Pancreas (tissue), 10 donors: ENCODE measurements around the gene SLC1A1. TPM values are rescaled to one million over a fixed set of nuclear protein-coding genes. Genes with fewer than 3 reads are reported as not detected.
"Not testable (repeated sequence)": the region's sequence is repeated elsewhere in the genome, so short reads cannot be mapped to it uniquely, and the experiment has no call there.

Experiments used
- ATAC-seq, 4 donors: fragments of 200-7000 bp; cut with Tn5 transposase; one replicate each; pipeline versions ENCODE4 v1.8.0 to v1.9.1; 2020; ENCODE audit warnings: mild to moderate bottlenecking in 4 of 4, moderate library complexity in 4 of 4
- DNase-seq, 6 donors: peaks; one replicate each; pipeline ENCODE4 v3.0.0-alpha.2; 2020
- FAIRE-seq: peaks from 2 replicates; lab custom pipeline; 2012; peaks lifted over from hg19 to GRCh38; lab: Jason Lieb, UNC
- H3K27ac ChIP-seq, 4 donors: fragments of 200-600 bp; sonication (generic); 1 replicate in 3 of 4; 2 replicates in 1 of 4; pipeline versions ENCODE4 v1.5.0 to v1.8.0; 2020
- H3K27me3 ChIP-seq, 4 donors: fragments of 200-600 bp; one replicate each; pipeline ENCODE4 v1.8.0; 2021
- H3K36me3 ChIP-seq, 3 donors: fragments of 200-600 bp; sonication (generic) in 1 of 3; one replicate each; pipeline versions ENCODE4 v1.5.0 to v1.8.0; 2020 to 2021
- H3K4me1 ChIP-seq, 3 donors: fragments of 200-600 bp; one replicate each; pipeline ENCODE4 v1.8.0; 2021
- H3K4me3 ChIP-seq, 4 donors: fragments of 200-600 bp; sonication (generic) in 2 of 4; one replicate each; pipeline versions ENCODE4 v1.5.0 to v1.8.0; 2020 to 2021
- H3K9me3 ChIP-seq, 4 donors: fragments of 200-600 bp; one replicate each; pipeline ENCODE4 v1.8.0; 2021
- CTCF ChIP-seq, 4 donors: fragments of 200-600 bp; sonication (generic) in 3 of 4; IDR thresholded peaks; one replicate each; pipeline versions ENCODE4 v1.5.0 to v1.8.0; 2021; ENCODE audit warnings: antibody characterized with exemption in 4 of 4
- WGBS, 2 donors: extraction: QIAGEN DNeasy Blood & Tissue Kit; methylation state at CpG; one replicate each; pipeline ENCODE4 v1.1.7; 2013; 5-methylcytosine and 5-hydroxymethylcytosine counted together
- intact Hi-C, 3 donors: fragments of 100-400 bp; cut with DNase I; formaldehyde crosslinking; loops; one replicate each; pipeline versions ENCODE4 v1.11.1 to v1.14.2; 2022
- polyA plus RNA-seq, 2 donors: library from polyadenylated mRNA; stranded (reverse); fragments of 200-250 nt; gene quantifications; one replicate each; pipeline ENCODE4 v1.2.3, GENCODE V29; 2013
- total RNA-seq, 6 donors: library from RNA; stranded (reverse); fragmentation: NEBNext Ultra II Directional in 4 of 6; extraction: Animal tissue kit (Norgen Biotek cat#: 25700) in 4 of 6; gene quantifications; one replicate each; pipeline versions ENCODE4 v1.2.1 to v1.2.4, GENCODE V29; 2021 to 2023
- donor health status: healthy with polysubstance abuse.
- donor health status: DM: no; HTN: no; CAD: no; lungs with moderate emphysema.
- donor health status: DM: no; HTN: no; CAD: no.
- donor health status: control.
- donor health status: control.
- donor health status: Bipolar disorder and iron deficiency.
- donor health status: DM: yes; HTN: yes; CAD: no.
- donor health status: DM: no; HTN: no; CAD: no.
- donor health status: DM: no; HTN: no; CAD: no.
- donor health status: DM: yes; HTN: yes; CAD: no.

Gene SLC1A1
- total and polyA plus RNA-seq, 8 donors, result 1.3 to 4.9 (median 2.5) TPM

GRCh38 chr9:4538621-4539020 is 48.4 kb downstream of the SLC1A1 start:
- WGBS, 2 donors, result 51 to 65% methylated on average over 4 of the region's 4 CpGs
- Histone ChIP-seq H3K36me3 (no peaks in the 10 kb centered on the region), H3K9me3 (no peaks in the 10 kb centered on the region), H3K27ac (no peak overlapping the region), H3K4me1 (no peaks in the 10 kb centered on the region), H3K4me3 (no peak overlapping the region), H3K27me3 (no peaks in the 10 kb centered on the region)
- no peak for ATAC-seq
- no peak for TF ChIP-seq CTCF (IDR thresholded peaks at IDR 0.05)
- no peak for DNase-seq
- no peak for FAIRE-seq
- intact Hi-C loops, result no loop called here

GRCh38 chr9:4540425-4540824 is 50.2 kb downstream of the SLC1A1 start:
- WGBS, 2 donors, result 92 to 93% methylated on average over 8 of the region's 8 CpGs
- no peak for DNase-seq
- intact Hi-C loops, result no loop called here

GRCh38 chr9:4541281-4541680 is 51.0 kb downstream of the SLC1A1 start:
- 48 to 78% methylated on average over 3 of the region's 3 CpGs for WGBS, 2 donors

More at GRCh38 chr9:4540425-4540824, 50.2 kb downstream of the SLC1A1 start:
- Histone ChIP-seq H3K4me1 (no peaks in the 10 kb centered on the region), H3K27me3 (no peaks in the 10 kb centered on the region), H3K4me3 (no peak overlapping the region), H3K36me3 (no peaks in the 10 kb centered on the region), H3K9me3 (no peaks in the 10 kb centered on the region), H3K27ac (no peak overlapping the region)
- no peak for TF ChIP-seq CTCF (IDR thresholded peaks at IDR 0.05)
- no peak for ATAC-seq
- no peak for FAIRE-seq

GRCh38 chr9:4541856-4542255 is 51.6 kb downstream of the SLC1A1 start:
- ATAC-seq, result no peak
- Histone ChIP-seq H3K27ac (no peak overlapping the region), H3K4me3 (no peak overlapping the region), H3K4me1 (peaks cover 0 to 8% (median 0%) of the 10 kb centered on the region in 3 donors), H3K27me3 (no peaks in the 10 kb centered on the region), H3K9me3 (no peaks in the 10 kb centered on the region), H3K36me3 (no peaks in the 10 kb centered on the region)
- WGBS, 2 donors, result 53 to 62% methylated on average over 2 of the region's 2 CpGs
- no peak for FAIRE-seq
- no peak for DNase-seq
- intact Hi-C loops, result no loop called here
- TF ChIP-seq CTCF (IDR thresholded peaks at IDR 0.05), result no peak

More at GRCh38 chr9:4541281-4541680, 51.0 kb downstream of the SLC1A1 start:
- no peak for TF ChIP-seq CTCF (IDR thresholded peaks at IDR 0.05)
- Histone ChIP-seq H3K4me1 (peaks cover 0 to 3% (median 0%) of the 10 kb centered on the region in 3 donors), H3K9me3 (no peaks in the 10 kb centered on the region), H3K27me3 (no peaks in the 10 kb centered on the region), H3K27ac (no peak overlapping the region), H3K4me3 (no peak overlapping the region), H3K36me3 (no peaks in the 10 kb centered on the region)
- DNase-seq (no peak), FAIRE-seq (no peak), ATAC-seq (no peak)
- intact Hi-C loops, result no loop called here

GRCh38 chr9:4544714-4545113 is 54.4 kb downstream of the SLC1A1 start:
- WGBS, 2 donors, result 70 to 83% methylated on average over 5 of the region's 5 CpGs
- not testable (repeated sequence) for FAIRE-seq

More at GRCh38 chr9:4544714-4545113, 54.4 kb downstream of the SLC1A1 start:
- ATAC-seq, H3K27me3 ChIP-seq, intact Hi-C loops, H3K36me3 ChIP-seq, H3K9me3 ChIP-seq, H3K27ac ChIP-seq, H3K4me1 ChIP-seq, H3K4me3 ChIP-seq, DNase-seq: not testable (repeated sequence)
